OCI-LY1 (cell line): ENCODE data around the gene PTPRN2.

Source experiments
- H2AFZ ChIP-seq: fragments of 200-600 bp; sonication (generic), shearing (Covaris generic); 2 replicates; pipeline ENCODE4 v1.6.0; 2014; ENCODE audit warnings: antibody characterized with exemption, mild to moderate bottlenecking, low read length
- H3F3A ChIP-seq: fragments of 200-600 bp; sonication (generic), shearing (Covaris generic); 2 replicates; pipeline ENCODE4 v1.6.0; 2014; ENCODE audit warnings: mild to moderate bottlenecking, antibody characterized with exemption, low read length, moderate library complexity; ENCODE audit not compliant: insufficient read depth
- H3K27ac ChIP-seq: fragments of 200-600 bp; sonication (generic); 2 replicates; pipeline ENCODE4 v1.5.1; 2014; ENCODE audit warnings: low read length, mixed run types, mild to moderate bottlenecking, low read depth; ENCODE audit not compliant: poor library complexity, severe bottlenecking
- H3K27me3 ChIP-seq: fragments of 200-600 bp; sonication (generic); 2 replicates; pipeline ENCODE4 v1.6.0; 2014; ENCODE audit warnings: antibody characterized with exemption, mild to moderate bottlenecking, low read length, moderate library complexity; ENCODE audit not compliant: insufficient read depth
- H3K36me3 ChIP-seq: fragments of 200-600 bp; sonication (generic); 2 replicates; pipeline ENCODE4 v1.6.1; 2014; ENCODE audit warnings: mild to moderate bottlenecking, antibody characterized with exemption, low read length, moderate library complexity, mixed read lengths; ENCODE audit not compliant: insufficient read depth
- H3K4me1 ChIP-seq: fragments of 200-600 bp; sonication (generic); 2 replicates; pipeline ENCODE4 v1.5.1; 2014; ENCODE audit warnings: mild to moderate bottlenecking, low read length, moderate library complexity; ENCODE audit not compliant: insufficient read depth, severe bottlenecking
- H3K4me2 ChIP-seq: fragments of 200-600 bp; sonication (generic), shearing (Covaris generic); 2 replicates; pipeline ENCODE4 v1.6.1; 2014; ENCODE audit warnings: low read length
- H3K4me3 ChIP-seq: fragments of 200-600 bp; sonication (generic); 2 replicates; pipeline ENCODE4 v1.5.1; 2014; ENCODE audit warnings: low read length, low read depth, mild to moderate bottlenecking, mixed read lengths; ENCODE audit not compliant: poor library complexity, severe bottlenecking
- H3K79me2 ChIP-seq: fragments of 200-600 bp; shearing (Covaris generic); 2 replicates; pipeline ENCODE4 v1.6.1; 2016; ENCODE audit warnings: mixed run types, low read length, mixed read lengths; ENCODE audit not compliant: insufficient read depth
- H3K9ac ChIP-seq: fragments of 200-600 bp; sonication (generic), shearing (Covaris generic); 2 replicates; pipeline ENCODE4 v1.6.1; 2014; ENCODE audit warnings: mild to moderate bottlenecking, low read length, mixed read lengths
- H3K9me2 ChIP-seq: fragments of 200-600 bp; sonication (generic), shearing (Covaris generic); 2 replicates; pipeline ENCODE4 v1.6.1; 2014; ENCODE audit warnings: low read depth, mild to moderate bottlenecking, low read length, mixed read lengths
- H3K9me3 ChIP-seq: fragments of 200-600 bp; shearing (Covaris generic); 2 replicates; pipeline ENCODE4 v1.6.1; 2014; ENCODE audit warnings: low read length, mixed read lengths
- H4K20me1 ChIP-seq: fragments of 200-600 bp; sonication (generic), shearing (Covaris generic); 2 replicates; pipeline ENCODE4 v1.6.0; 2016; ENCODE audit warnings: mild to moderate bottlenecking, low read length; ENCODE audit not compliant: insufficient read depth
- EZH2 ChIP-seq: fragments of 200-600 bp; sonication (generic), shearing (Covaris generic); IDR thresholded peaks from 2 replicates; pipeline ENCODE4 v1.8.0; 2017; ENCODE audit warnings: borderline replicate concordance, mixed run types, mild to moderate bottlenecking, antibody characterized with exemption, low read length, moderate library complexity, mixed read lengths
- TF ChIP-seq, protein P1 (sequence below): fragments of 200-600 bp; sonication (generic), shearing (Covaris generic); IDR thresholded peaks from 2 replicates; pipeline ENCODE4 v1.5.1; 2017; ENCODE audit warnings: mild to moderate bottlenecking, antibody characterized with exemption, low read length, moderate library complexity, mixed read lengths

PTPRN2 gene

GRCh38 chr7:158541346-158542010 lies 46.1 kb downstream of the PTPRN2 start:
- Histone ChIP-seq H3K4me1 (peaks cover 88% of the 10 kb centered on the region), H3K27ac (peak overlapping the region; percentile 98), H3K4me2 (peak overlapping the region; percentile 71), H3K27me3 (no peaks in the 10 kb centered on the region), H3K36me3 (no peaks in the 10 kb centered on the region), H2AFZ (no peak overlapping the region), H3K4me3 (peak overlapping the region; percentile 49), H3K9me3 (no peaks in the 10 kb centered on the region), H3F3A (no peaks in the 10 kb centered on the region), H3K9ac (peak overlapping the region; percentile 78), H3K9me2 (no peaks in the 10 kb centered on the region), H4K20me1 (no peaks in the 10 kb centered on the region), H3K79me2 (no peaks in the 10 kb centered on the region)
- TF ChIP-seq, protein P1, sequence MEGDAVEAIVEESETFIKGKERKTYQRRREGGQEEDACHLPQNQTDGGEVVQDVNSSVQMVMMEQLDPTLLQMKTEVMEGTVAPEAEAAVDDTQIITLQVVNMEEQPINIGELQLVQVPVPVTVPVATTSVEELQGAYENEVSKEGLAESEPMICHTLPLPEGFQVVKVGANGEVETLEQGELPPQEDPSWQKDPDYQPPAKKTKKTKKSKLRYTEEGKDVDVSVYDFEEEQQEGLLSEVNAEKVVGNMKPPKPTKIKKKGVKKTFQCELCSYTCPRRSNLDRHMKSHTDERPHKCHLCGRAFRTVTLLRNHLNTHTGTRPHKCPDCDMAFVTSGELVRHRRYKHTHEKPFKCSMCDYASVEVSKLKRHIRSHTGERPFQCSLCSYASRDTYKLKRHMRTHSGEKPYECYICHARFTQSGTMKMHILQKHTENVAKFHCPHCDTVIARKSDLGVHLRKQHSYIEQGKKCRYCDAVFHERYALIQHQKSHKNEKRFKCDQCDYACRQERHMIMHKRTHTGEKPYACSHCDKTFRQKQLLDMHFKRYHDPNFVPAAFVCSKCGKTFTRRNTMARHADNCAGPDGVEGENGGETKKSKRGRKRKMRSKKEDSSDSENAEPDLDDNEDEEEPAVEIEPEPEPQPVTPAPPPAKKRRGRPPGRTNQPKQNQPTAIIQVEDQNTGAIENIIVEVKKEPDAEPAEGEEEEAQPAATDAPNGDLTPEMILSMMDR, result no peak
- TF ChIP-seq EZH2, result no peak

- Histone ChIP-seq H3K9me2 (no peaks in the 10 kb centered on the region), H3K4me2 (peak overlapping the region; percentile 71; the same call in 1 of the 2 replicates), H3K36me3 (no peaks in the 10 kb centered on the region), H3K9ac (peak overlapping the region; percentile 78), H3K27ac (peak overlapping the region; percentile 98), H4K20me1 (no peaks in the 10 kb centered on the region), H3F3A (no peaks in the 10 kb centered on the region), H3K4me3 (peak overlapping the region; percentile 0), H3K79me2 (no peaks in the 10 kb centered on the region), H3K4me1 (peaks cover 91% of the 10 kb centered on the region), H3K9me3 (peaks cover 7% of the 10 kb centered on the region), H3K27me3 (no peaks in the 10 kb centered on the region), H2AFZ (no peak overlapping the region)
- TF ChIP-seq EZH2, result no peak
- TF ChIP-seq, protein P1, result no peak
Measured at GRCh38 chr7:158539711-158540146, 47.9 kb downstream of the PTPRN2 start.

- Histone ChIP-seq H3K4me2 (peak overlapping the region; percentile 71; the same call in 1 of the 2 replicates), H4K20me1 (no peaks in the 10 kb centered on the region), H3K36me3 (no peaks in the 10 kb centered on the region), H3F3A (no peaks in the 10 kb centered on the region), H3K79me2 (no peaks in the 10 kb centered on the region), H3K9me3 (peaks cover 7% of the 10 kb centered on the region), H3K9me2 (no peaks in the 10 kb centered on the region), H2AFZ (no peak overlapping the region), H3K27me3 (no peaks in the 10 kb centered on the region), H3K4me1 (peaks cover 80% of the 10 kb centered on the region), H3K9ac (peak overlapping the region; percentile 78; the same call in 1 of the 2 replicates), H3K4me3 (no peak overlapping the region), H3K27ac (peak overlapping the region; percentile 98)
- TF ChIP-seq, protein P1, result no peak
- TF ChIP-seq EZH2, result no peak
Measured at GRCh38 chr7:158538156-158538946, 49.3 kb downstream of the PTPRN2 start.
